ENCODE results near the gene GAA.

GAA gene
- total RNA-seq = 10.9 to 36.9 reads per million in 2 experiments

DNA sequence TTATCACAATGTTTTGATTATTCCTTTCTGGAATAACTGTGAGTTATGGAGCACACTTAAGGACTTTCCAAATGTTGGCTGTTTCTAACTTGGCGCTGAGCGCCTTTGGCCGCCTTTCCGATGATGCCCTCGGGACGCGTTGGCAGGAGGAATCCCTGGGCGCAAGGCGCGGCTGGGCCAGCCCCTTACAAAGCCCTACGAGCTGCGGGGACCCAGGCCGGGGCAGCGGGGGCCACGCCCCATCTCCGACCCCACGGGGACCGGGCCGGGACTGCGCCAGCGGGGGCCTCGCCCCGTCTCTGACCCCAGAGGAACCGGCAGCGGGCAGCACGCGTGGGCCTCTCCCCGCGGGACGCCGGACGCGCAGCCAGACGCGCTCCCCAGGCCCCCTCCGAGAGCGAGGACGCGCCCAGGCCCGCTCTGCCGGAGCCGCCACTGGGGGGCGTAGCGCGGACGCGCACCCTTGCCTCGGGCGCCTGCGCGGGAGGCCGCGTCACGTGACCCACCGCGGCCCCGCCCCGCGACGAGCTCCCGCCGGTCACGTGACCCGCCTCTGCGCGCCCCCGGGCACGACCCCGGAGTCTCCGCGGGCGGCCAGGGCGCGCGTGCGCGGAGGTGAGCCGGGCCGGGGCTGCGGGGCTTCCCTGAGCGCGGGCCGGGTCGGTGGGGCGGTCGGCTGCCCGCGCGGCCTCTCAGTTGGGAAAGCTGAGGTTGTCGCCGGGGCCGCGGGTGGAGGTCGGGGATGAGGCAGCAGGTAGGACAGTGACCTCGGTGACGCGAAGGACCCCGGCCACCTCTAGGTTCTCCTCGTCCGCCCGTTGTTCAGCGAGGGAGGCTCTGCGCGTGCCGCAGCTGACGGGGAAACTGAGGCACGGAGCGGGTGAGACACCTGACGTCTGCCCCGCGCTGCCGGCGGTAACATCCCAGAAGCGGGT is at the start of gene GAA:
TSS of gene GAA (plus strand) at position 571 of the 935 bp plus-strand sequence. CDS start 3,006 bp downstream, outside the sequence.
- DNase-seq (ENCODE audit: low read depth) = peak; percentile 83

DNA sequence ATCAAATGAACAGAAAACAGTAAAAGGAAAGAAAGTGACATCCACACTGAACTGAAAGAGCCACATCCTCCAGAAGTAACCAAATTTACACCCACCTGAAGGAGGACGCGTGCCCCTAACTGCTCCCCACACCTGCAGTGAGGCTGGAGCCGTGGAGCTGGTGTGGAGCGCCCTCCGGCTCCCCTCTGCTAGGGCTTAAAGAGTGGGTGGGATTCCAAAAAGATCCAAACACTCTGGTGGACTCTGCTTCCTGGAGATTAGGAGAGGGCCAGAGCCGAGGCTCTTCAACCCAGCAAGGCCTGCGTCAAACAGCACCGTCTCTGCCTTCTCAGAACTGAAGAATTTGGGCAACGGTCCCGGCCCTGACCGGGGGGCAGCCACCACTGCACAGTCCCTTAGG is 49.7 kb upstream of the GAA start:
- DNase-seq (ENCODE audit: low read depth) = no peak

DNA sequence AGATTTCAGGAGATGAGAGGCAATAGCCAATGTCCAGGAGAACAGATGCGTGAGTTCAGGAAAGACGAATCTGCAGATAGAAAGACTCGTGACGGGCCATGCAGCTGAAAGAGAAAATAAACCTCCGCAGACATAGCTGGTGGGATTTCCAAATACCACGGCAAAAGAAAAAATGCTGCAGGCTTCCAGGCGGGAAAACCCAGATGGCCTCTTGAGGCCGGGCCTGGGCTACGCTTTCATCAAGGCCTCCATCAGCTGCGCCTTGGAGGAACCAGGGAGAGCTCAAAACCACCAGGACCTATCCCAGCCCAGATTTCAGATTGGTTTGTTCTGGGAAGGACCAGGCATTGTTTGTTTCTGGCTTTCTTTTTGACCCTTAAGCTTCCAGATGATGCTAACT is 48.3 kb upstream of the GAA start:
- DNase-seq (ENCODE audit: low read depth) = no peak

DNA sequence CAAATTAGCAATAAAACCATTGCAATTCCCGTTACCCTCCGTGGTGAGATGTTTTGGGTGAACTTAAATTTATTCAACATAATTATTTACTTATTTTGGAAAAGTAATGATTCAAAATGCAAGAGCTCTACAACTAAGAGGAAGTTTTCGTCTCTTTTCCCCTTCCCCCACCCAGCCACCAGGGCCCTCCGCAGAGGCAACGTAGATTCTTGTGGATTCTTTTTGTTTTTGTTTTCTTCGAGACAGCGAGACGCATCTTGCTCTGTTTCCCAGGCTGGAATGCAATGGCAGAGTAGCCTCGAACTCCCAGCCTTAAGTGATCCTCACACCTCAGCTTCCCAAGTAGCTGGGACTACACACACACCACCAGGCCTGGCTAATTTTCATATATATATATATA is 45.8 kb upstream of the GAA start:
- DNase-seq (ENCODE audit: low read depth) = no peak

DNA sequence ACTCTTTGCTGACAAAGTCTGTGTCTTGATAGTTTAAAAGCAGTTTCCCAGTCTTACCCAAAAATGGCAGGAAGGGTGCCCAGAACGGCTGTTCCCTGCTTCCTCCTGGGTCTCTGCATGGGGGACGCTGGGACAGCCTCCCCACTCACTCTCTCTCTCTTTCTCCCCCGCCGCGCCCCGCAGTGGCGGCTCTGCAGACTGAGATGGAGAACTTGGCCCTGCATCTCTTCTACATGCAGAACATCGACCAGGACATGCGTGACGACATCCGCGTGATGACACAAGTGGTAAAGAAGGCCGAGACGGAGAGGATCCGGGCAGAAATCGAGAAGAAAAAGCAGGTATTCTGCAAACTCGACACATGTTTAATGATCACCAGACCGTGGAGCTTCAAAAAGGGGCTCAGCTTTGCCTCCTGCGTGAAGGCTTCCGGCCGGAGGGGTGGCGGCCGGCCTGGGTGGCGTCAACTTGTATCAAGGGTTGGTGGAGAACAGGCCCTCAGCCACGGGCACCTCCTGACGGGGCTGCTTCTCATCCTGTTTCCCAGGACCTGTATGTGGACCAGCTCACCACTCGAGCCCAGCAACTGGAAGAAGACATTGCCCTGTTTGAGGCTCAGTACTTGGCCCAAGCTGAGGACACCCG is 42.9 kb upstream of the GAA start:
- no peak for DNase-seq (ENCODE audit: low read depth)

DNA sequence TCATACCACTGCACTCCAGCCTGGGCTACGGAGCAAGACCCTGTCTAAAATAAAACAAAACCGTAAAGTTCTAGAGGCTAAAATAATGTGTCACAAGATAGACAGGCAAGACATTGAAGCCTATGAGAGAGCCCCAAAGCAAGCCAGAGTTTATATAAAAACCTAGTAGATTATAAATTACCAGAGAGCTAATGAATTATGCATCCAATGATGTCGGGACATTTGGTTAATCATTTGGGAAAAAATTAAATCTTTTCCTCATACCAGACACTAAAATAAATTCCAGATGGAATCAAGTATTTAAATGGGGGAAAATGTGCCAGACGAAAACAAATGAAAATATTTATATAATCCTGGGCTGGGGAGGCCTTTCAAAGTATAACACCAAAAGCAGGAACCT is 40.7 kb upstream of the GAA start:
- no peak for DNase-seq (ENCODE audit: low read depth)

DNA sequence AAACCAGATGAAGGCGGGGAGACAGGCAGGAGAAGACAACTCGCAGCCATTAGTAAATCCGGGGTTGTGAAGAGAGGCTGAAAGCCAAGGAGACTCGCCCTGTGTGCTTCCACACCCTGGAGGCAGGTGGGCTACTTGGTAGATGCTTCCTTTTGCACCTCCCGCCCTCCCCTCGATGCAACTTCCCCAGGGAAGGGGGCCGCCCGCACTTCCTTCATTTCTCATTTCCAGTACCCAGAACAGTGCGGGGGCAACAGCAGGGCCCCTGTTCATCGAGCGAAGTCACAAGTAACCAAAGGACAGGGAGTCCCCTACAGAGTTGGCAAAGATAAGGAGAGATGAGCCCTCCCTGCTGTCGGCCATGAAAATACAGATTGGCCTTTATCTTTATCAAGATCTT is 40.0 kb upstream of the GAA start:
- DNase-seq (ENCODE audit: low read depth) = no peak

DNA sequence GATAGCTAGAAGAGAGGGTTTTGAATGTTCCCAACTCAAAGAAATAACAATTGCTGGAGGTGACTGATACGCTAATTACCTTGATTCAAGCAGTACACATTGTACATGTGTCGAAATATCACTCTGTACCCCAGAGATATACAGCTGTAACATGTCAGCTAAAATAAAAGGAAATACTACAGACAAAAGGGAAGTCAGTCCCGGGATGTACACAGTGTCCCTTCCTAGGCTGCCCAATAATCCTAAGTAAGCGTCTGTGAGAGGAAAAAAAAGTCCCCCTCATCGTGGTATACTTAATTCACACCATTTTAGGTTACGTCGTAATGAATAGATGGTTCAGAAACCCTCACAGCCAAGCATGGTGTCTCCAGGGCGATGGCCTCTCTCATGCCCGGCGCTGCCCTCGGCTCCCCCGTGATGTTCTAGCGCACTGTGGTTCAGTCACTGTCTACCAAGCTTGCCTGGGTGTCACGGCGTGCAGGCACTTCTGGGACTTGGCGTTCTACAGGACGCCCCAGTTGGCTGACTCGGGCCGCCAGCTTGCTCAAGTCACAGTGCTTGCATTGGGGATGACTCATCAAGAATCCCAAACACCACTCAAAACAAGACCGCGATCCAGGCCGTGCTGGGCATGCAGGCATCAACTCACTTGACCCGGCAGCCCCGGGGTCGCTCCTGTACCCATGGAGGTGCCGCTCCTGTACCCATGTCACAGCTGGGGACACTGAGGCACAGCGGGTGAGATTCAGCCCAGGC is 37.4 kb upstream of the GAA start:
- no peak for DNase-seq (ENCODE audit: low read depth)

DNA sequence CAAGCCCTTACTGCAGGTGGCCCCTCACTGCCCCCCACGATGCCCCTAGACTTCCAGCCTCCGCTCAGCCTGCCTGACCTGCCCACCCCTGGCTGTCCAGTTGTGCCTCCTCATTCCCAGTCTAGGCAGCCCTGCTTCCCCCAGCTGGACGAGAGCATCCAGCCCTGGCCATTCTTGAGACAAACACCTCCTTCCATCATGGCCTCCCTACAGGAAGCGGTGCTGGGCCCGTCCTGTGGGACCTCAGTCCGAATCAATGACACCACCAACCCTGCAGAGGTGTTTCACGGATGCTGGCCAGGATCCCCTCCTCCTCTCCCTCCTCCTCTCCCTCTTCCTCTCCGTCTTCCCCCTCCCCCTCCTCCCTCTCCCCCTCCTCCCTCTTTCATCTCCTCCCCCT is 36.7 kb upstream of the GAA start:
- no peak for DNase-seq (ENCODE audit: low read depth)

DNA sequence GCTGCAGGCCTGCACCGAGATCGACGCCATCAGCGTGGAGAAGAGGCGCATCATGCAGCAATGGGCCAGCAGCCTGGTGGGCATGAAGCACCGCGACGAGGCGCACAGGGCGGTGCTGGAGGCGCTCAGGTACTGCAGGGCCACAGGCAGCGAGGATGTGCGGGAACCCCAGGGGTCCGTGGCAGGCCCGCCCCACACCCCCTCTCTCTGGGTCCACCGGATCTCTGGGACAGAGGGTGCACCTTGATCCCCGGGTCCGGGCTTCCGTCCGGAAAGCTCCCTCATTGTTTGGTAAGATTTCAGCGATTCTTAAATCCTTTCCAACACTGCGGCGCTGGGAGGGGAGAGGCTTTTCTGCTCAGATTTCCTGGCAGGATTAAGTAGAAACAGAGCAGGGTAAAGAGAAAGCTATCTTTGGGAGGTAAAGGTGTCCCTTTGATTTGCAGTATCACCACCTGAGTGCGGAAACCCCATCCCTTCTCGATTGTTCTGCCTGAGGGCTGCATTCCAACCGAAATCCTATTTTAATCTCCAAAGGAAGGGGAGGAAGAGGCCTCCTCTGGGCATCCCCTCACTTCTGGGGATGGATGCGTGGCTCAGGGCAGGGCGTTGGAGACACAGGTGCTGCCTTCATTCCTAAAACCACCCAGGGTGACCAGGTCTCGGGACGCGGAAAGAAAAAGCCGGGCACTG is 35.8 kb upstream of the GAA start:
- no peak for DNase-seq (ENCODE audit: low read depth)

DNA sequence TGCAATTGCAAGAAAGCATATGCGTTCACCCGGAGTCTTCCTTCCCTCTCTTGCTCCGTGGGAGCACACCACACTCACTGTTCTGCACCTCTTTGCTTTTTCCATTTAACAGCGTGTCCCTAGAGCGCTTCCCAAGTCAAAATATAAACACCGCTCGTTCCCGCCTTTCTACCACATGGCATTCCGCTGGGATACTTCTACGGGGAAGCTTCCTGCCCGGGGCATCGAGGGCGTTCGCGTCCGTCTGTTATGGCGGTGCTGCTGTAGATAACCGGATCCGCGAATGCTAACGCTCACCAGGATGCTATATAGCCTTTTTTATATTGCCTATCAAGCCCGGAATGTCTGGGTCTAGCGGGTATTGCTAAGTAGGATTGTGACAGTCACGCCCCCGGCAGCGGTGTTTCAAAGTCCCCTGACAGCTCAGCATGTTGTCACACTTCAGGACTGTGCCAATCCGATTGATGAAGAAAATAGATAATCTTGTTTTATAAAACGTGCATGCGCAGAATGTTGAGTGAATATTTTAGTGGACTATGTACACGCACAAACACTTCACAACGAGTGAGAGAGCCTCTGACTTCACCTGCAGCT is 33.9 kb upstream of the GAA start:
- DNase-seq (ENCODE audit: low read depth) = no peak

DNA sequence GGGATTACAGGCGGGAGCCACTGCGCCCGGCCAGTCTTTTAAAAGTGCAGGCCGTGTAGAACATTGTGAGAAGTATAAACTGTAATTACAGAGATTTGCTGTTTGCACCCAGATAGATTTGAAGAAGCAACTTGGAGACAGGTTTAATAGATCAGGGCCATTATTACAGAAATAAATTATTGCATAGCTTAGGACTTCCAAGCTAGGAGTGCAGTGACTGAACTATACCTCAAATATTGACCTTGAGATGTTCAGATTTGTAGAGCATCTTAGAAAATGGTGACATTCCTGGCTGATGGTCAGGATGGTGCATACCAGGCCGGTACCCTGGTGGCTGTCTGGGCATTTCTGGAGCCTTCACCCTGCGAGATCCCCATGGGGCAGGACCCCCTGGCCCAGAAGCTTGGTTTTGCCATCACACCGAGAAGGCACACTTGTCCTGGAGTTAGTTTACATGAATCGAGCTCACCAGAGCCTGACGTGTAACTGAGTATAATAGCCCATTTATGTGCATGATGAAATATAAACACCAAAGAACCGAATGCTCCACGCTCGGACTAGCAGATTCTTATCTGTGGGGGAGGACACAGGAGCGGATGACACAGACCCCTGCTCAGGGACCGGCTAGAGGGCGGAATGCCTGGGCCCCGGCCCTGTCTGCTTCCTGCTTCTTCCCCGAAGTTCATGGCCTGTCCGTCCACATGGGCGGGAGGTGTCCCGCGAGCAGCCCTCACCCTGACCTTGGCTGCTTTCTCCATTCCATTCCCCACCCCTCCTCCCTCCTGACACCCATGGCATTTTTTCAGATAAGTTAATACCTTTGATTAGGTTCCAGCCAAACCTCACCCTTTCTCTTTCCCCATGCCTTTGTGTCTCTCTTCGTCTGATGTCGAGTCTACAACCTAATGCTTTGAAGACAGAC is 32.8 kb upstream of the GAA start:
- DNase-seq (ENCODE audit: low read depth) = no peak

DNA sequence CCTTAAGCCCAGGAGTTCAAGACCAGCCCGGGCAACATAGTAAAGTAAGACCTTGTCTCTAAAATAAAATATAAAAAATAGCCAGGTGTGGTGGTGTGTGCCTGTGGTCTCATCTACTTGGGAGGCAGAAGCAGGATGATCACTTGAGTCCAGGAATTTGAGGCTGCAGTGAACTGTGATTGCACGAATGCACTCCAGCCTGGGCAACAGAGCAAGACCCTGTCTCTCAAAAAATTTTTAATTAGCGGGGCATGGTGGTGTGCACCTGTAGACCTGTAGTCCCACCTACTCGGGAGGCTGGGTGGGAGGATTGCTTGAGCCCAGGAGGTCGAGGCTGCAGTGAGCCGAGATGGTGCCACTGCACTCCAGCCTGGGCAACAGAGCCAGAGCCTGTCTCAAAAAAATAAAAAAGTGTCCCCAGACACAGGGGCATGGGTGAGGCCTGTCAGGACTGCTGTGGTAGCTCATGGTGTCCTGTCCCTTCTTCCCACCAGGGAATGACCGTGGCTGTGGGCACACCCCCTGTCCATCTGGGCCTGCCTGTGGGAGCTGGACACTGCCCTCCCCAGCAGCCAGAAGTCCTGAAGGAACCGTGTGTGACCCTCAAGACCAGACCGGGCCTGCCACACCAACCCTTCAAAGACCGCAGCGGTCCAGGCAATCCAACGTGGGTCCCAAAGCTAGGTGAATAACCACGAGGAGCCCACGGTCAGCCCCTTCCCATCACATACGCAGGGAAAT is 30.8 kb upstream of the GAA start:
- DNase-seq (ENCODE audit: low read depth) = no peak

DNA sequence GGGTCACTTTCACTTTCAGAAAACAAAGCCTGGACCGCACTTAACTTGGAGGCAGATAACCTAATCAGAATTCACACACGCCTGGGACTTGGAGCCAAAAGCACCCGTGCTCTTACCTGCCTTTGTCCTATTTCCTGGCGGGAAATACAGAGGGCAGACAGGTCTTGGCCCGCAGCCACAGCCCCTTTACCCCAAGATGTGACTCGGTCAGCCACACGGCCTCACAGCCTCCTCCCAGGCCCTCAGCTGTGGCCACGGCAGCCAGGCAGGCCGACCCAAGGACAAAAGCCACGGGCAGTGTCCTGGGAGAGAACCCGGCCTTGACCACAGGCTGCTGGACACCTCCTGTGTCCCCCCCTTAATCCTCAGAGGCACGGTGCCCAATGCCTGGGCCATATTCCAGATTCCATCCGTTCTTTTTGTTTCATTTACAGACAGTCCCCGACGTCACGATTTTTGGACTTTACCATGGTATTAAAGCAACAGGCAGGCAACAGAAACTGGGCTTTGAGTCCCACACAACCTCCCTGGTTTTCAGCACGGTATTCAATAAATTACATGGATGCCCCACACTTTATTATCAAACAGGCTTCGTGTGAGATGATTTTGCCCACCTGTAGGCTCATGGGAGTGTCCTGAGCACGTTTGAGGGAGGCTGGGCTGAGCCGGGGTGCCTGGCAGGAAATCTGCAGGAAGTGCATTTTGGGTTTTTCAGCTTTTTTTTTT is 30.1 kb upstream of the GAA start:
- no peak for DNase-seq (ENCODE audit: low read depth)

DNA sequence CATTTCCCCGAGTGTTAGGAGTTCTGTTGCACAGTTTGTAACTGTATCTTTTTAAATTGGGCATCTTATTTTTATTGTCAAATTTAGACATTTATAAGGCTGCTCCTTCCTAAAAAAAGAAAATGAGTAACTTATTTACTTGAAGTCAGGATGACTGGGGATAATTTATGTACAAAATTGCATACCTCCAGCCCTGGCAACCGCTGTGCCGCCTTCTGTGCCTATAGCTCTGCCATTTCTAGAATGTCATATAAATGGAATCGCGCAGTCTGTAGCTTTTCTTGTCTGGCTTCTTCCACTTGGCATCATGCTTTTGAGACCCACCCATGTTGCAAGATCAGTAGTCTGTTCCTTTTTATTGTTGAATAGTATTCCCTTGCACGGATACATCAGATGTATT is 29.0 kb upstream of the GAA start:
- DNase-seq (ENCODE audit: low read depth) = no peak

DNA sequence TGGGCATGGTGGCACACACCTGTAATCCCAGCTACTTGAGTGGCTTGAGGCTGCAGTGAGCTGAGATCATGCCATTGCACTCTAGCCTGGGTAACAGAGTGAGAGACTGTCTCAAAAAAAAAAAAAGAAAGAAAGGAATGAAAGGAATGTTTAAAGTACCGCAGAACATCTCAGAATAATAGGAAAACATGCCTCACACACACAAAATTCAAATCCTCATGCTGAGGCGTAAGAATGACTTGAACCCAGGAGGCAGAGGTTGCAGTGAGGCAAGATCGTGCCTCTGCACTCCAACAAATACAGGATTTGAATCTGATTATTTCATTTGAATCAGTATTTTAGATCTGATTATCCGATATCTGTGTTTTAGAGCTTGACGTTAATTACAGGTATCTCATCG is 21.3 kb upstream of the GAA start:
- no peak for DNase-seq (ENCODE audit: low read depth)

DNA sequence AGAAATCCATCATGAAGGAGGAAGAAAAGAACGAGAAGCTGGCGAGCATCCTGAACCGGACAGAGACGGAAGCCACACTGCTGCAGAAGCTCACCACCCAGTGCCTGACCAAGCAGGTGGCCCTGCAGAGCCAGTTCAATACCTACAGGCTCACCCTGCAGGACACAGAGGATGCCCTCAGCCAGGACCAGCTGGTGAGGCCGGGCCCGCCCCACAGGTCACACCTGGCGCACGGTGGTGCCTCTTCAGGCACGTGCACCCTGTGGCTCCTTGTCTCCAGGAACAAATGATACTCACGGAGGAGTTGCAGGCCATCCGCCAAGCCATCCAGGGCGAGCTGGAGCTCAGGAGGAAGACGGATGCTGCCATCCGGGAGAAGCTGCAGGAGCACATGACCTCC is 19.8 kb upstream of the GAA start:
- no peak for DNase-seq (ENCODE audit: low read depth)

DNA sequence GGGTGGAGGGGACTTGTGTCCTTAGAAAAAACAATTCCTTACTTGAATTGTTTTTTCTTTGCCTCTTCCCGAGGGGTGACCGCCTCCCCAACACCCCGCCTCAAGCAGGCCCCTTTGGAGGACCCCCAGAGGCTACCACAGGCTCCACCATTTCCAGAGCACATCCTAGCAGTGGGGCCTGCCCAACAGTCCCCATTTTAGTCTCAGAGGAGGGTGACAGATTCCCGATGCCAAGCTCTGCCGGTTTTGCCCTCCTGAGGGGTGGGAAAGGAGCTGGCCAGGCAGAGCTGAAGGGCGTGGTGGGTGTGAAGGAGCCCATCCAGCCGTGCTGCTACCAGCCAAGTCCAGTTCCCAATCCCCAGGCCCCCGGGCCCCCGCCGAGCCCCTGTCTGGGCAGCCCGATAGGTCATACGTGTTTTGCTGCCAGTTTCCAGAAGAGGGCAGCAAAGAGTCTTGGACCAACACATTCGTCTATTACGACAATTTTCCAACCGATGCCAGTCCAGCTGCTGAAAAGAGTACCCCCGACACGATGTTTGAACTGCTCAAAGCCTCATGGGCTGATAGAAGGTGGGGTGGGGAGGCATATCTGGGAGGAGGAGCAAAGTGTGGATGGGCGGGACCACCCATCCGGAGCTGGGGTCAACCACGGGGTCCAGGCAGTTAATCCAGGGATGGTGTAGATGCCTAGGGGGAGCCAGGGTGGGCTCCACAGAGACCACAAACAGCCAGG is 18.8 kb upstream of the GAA start:
- DNase-seq (ENCODE audit: low read depth) = peak; percentile 35
